MCF 10A (cell line): ENCODE measurements around the gene SNAP25. TPM values are rescaled to one million over a fixed set of nuclear protein-coding genes. Genes with fewer than 3 reads are reported as not detected.

Experiments
- BruUV-seq: library from RNA; stranded (reverse); fragments of 400-500 nt; replicated peaks from 2 replicates; lab custom pipeline; 2021; lab: Mats Ljungman, UMichigan
- CTCF ChIA-PET: fragments of 300-600 bp; sonication (Branson Sonifier 250); formaldehyde crosslinking; extraction: SDS; loops from one replicate; lab custom pipeline; 2021; ENCODE audit warnings: antibody characterized with exemption, inconsistent platforms; lab: Yijun Ruan, JAX
- POLR2A ChIA-PET: fragments of 300-600, 350-650 bp; sonication (Branson Sonifier 250); formaldehyde crosslinking; extraction: SDS; loops from one replicate; lab custom pipeline; 2020; ENCODE audit warnings: antibody characterized with exemption, inconsistent platforms; lab: Yijun Ruan, JAX
- DNase-seq: peaks from one replicate; pipeline ENCODE4 v3.0.0-alpha.2; 2018; ENCODE audit not compliant: unreplicated experiment
- H3K27ac Mint-ChIP-seq: one replicate; pipeline ENCODE4 v1.8.0; 2022; ENCODE audit warnings: mild to moderate bottlenecking, low read depth, mixed read lengths; ENCODE audit not compliant: unreplicated experiment
- H3K27me3 Mint-ChIP-seq: one replicate; pipeline ENCODE4 v1.8.0; 2022; ENCODE audit warnings: mixed read lengths; ENCODE audit not compliant: insufficient read depth, unreplicated experiment
- H3K36me3 Mint-ChIP-seq: one replicate; pipeline ENCODE4 v1.8.0; 2022; ENCODE audit warnings: mild to moderate bottlenecking, moderate library complexity, mixed read lengths; ENCODE audit not compliant: insufficient read depth, unreplicated experiment
- H3K4me1 Mint-ChIP-seq: one replicate; pipeline ENCODE4 v1.8.0; 2022; ENCODE audit warnings: mixed read lengths; ENCODE audit not compliant: insufficient read depth, unreplicated experiment
- H3K4me3 Mint-ChIP-seq: one replicate; pipeline ENCODE4 v1.8.0; 2022; ENCODE audit warnings: mild to moderate bottlenecking, moderate library complexity, mixed read lengths; ENCODE audit not compliant: unreplicated experiment
- H3K9me3 Mint-ChIP-seq: one replicate; pipeline ENCODE4 v1.8.0; 2022; ENCODE audit warnings: mixed read lengths; ENCODE audit not compliant: unreplicated experiment
- intact Hi-C: fragments of 100-400 bp; cut with micrococcal nuclease; formaldehyde crosslinking; loops from 2 replicates; pipeline ENCODE4 v1.14.1; 2022
- total RNA-seq: library from RNA; stranded (reverse); gene quantifications from 2 replicates; pipeline ENCODE4 v1.2.3, GENCODE V29; 2022
- TF ChIP-seq, protein P1 (sequence below): fragments of 200-600 bp; IDR thresholded peaks from one replicate; pipeline ENCODE4 v1.8.0; 2022; ENCODE audit warnings: antibody characterized with exemption, mild to moderate bottlenecking; ENCODE audit not compliant: unreplicated experiment

The SNAP25 gene
- total RNA-seq, 1 experiment from 2014 or later = not detected

DNA sequence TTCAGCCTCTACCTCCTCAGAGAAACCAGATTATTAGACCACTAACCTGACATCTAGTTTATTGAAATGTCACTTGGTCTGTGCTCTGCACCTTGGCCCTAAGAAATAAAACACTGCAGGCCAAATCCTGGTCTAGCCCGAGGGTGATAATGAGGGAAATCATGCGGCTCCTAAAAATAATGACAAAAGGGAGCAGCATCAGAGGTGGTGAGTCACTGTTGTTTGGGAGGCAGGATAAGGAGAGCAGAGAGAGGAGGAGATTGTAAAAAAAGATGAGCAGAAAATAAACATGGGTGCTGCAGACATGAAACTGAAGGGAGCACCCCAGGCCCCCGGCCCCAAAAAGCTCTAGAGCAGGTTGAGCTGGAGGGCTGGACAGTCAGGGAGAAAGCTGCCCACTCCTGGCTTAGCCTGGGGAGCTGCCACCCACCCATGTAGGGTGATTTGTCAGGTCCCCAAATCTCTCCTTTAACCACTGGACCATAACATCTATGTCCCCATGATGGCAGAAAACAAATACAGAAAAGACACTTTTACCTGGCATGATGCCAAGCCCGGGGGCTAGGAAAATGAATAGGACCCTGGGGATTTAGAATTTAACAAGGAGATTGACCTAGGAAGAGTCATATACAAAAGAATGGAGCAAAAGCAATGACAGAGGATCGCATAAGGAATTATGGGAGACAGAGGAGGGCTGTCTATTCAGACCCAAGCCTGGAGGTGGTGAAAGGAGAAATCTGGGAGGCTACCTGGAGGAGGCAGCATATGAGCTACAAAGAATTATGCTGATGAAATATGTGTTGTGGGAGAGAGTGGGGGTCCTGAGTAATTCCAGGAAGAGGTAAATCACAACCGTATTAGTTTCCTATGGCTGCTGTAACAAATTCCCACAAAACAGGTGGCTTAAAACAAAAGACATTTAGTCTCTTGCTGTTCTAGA, 103.7 kb downstream of the SNAP25 start:
- CTCF ChIA-PET = interaction anchor here (0.5 to 2.6 kb wide), 4 partner anchors 14 to 712 kb away, joined by 3 to 12 read pairs (median 3); no protein-coding TSS in a partner anchor
- peak; percentile 41 for DNase-seq
- Mint-ChIP-seq H3K4me3 (no peak overlapping the region), H3K36me3 (no peaks in the 10 kb centered on the region), H3K27me3 (no peaks in the 10 kb centered on the region), H3K27ac (no peak overlapping the region), H3K4me1 (peaks cover 6% of the 10 kb centered on the region), H3K9me3 (no peaks in the 10 kb centered on the region)
- TF ChIP-seq, protein P1, sequence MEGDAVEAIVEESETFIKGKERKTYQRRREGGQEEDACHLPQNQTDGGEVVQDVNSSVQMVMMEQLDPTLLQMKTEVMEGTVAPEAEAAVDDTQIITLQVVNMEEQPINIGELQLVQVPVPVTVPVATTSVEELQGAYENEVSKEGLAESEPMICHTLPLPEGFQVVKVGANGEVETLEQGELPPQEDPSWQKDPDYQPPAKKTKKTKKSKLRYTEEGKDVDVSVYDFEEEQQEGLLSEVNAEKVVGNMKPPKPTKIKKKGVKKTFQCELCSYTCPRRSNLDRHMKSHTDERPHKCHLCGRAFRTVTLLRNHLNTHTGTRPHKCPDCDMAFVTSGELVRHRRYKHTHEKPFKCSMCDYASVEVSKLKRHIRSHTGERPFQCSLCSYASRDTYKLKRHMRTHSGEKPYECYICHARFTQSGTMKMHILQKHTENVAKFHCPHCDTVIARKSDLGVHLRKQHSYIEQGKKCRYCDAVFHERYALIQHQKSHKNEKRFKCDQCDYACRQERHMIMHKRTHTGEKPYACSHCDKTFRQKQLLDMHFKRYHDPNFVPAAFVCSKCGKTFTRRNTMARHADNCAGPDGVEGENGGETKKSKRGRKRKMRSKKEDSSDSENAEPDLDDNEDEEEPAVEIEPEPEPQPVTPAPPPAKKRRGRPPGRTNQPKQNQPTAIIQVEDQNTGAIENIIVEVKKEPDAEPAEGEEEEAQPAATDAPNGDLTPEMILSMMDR = no peak
- POLR2A ChIA-PET = no interaction called here
- intact Hi-C loops = no loop called here
- BruUV-seq = no TSS peak

DNA sequence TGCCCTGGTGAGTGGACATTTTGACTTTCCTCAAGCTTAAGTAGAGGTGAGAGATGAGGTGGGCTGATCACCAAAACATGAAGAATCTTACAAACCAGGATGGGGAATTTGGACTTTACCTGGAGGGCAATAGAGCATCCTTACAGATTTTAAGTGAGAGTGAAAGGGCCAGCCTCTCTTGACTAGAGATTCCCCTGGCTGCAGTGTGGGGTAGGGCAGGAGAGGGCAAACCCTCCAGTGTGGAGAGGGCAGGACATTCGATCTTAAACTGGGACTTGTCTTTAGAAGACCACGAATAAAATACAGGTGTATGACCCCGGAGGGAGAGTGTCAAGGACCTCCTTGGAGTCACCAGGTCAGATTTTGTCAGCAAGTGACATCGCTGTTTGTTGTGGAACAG, 105.1 kb downstream of the SNAP25 start:
- Mint-ChIP-seq H3K9me3 (no peaks in the 10 kb centered on the region), H3K27me3 (no peaks in the 10 kb centered on the region), H3K4me3 (no peak overlapping the region), H3K27ac (no peak overlapping the region), H3K4me1 (peaks cover 6% of the 10 kb centered on the region), H3K36me3 (no peaks in the 10 kb centered on the region)
- TF ChIP-seq, protein P1 = no peak
- BruUV-seq = no TSS peak
- intact Hi-C loops = no loop called here
- POLR2A ChIA-PET = interaction anchor here (0.6 kb wide), 1 partner anchor 837 kb away, joined by 4 read pairs; no protein-coding TSS in a partner anchor
- CTCF ChIA-PET = interaction anchor here (0.6 to 0.9 kb wide), 2 partner anchors 65 to 113 kb away, joined by 3 read pairs; no protein-coding TSS in a partner anchor
- DNase-seq = no peak

DNA sequence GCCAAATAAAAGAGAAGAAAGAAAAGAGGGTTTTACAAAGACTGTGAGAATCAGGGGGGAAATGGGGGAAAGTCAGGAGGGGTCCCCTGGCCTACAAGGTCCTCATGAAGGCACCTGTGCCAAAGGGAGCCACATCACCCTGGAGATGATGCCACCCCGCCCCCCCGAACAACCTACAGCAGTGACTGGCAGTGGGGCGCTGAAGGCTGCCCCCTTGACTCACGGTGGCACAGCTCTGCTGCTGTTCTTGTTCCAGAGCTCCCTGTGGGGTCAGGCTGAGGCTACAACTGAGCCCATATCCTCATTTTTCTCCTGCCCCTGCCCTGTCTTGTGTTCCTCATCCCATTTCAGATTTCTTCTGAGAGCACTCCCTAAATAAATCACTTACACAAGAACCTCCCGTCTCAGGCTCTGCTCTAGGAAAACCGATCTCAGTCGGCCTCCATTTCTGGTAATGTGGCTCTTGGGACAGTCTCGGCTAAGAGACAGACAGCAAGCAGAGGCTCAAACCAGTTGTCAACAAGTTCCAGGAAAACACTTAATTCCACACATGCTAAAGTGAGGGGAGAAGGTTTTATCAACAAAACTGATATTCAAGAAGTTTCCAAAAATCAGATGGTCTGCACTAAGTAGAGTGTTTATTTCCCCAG, 105.7 kb downstream of the SNAP25 start:
- H3K27ac Mint-ChIP-seq = no peak overlapping the region
- BruUV-seq = no TSS peak
- POLR2A ChIA-PET = interaction anchor here (0.6 kb wide), 1 partner anchor 838 kb away, joined by 4 read pairs; no protein-coding TSS in a partner anchor
- intact Hi-C loops = no loop called here
- peaks cover 6% of the 10 kb centered on the region for H3K4me1 Mint-ChIP-seq
- CTCF ChIA-PET = interaction anchor here (0.9 kb wide), 1 partner anchor 64 kb away, joined by 3 read pairs; no protein-coding TSS in a partner anchor
- no peaks in the 10 kb centered on the region for H3K36me3 Mint-ChIP-seq
- DNase-seq = no peak
- TF ChIP-seq, protein P1 = no peak
- H3K4me3 Mint-ChIP-seq = no peak overlapping the region
- H3K9me3 Mint-ChIP-seq = no peaks in the 10 kb centered on the region
- H3K27me3 Mint-ChIP-seq = no peaks in the 10 kb centered on the region

DNA sequence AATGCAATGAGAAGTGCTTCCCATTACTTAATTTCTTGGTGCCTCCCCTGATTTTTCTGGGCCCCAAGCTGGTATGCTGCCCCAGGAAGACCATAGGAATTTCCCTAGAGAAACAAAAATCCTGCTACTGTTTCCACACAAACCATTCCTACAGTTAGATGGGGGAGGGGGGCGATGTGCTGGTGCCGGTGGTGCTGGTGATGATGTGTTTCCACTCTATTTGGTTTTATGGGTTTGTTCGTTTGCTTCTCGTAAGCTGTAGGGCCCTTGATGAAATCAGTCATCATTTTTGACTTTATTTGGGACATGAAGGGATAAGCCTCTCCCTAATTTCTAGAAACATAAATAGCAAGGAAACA, 110.2 kb downstream of the SNAP25 start:
- DNase-seq = no peak
- intact Hi-C loops = no loop called here
- ChIA-PET CTCF (interaction anchor here (0.8 kb wide), 1 partner anchor 350 kb away, joined by 3 read pairs; no protein-coding TSS in a partner anchor), POLR2A (no interaction called here)
- Mint-ChIP-seq H3K9me3 (no peaks in the 10 kb centered on the region), H3K27ac (no peak overlapping the region), H3K4me1 (no peaks in the 10 kb centered on the region), H3K4me3 (no peak overlapping the region), H3K27me3 (no peaks in the 10 kb centered on the region), H3K36me3 (no peaks in the 10 kb centered on the region)
- BruUV-seq = no TSS peak
- TF ChIP-seq, protein P1 = no peak
